Mucosa of gallbladder (tissue), 1 donor: ENCODE measurements around the gene DNM3. TPM values are rescaled to one million over a fixed set of nuclear protein-coding genes. Genes with fewer than 3 reads are reported as not detected.

ENCODE experiments used
- DNase-seq: peaks from one replicate; pipeline ENCODE4 v3.0.0-alpha.2; 2020; ENCODE audit warnings: low spot score
- total RNA-seq: library from RNA; stranded (reverse); gene quantifications from one replicate; pipeline ENCODE4 v1.2.1, GENCODE V29; 2021
- donor health status: DM: no; HTN: no; CAD: no.

Gene DNM3
- total RNA-seq, 1 donor from 2014 or later, result 2.8 TPM

- no peak for DNase-seq
These were observed 552.1 kb downstream of the DNM3 start for GRCh38 chr1:172393354-172393753.

GRCh38 chr1:172394141-172394751 lies 552.9 kb downstream of the DNM3 start:
- peak; percentile 16 for DNase-seq

GRCh38 chr1:172394811-172395210 lies 553.5 kb downstream of the DNM3 start:
- no peak for DNase-seq

- no peak for DNase-seq
These were observed 554.3 kb downstream of the DNM3 start for GRCh38 chr1:172395576-172395975.

GRCh38 chr1:172397221-172397620 lies 555.9 kb downstream of the DNM3 start:
- no peak for DNase-seq

- DNase-seq, result no peak
These were observed 556.3 kb downstream of the DNM3 start for GRCh38 chr1:172397633-172398032.

GRCh38 chr1:172398193-172398592 lies 556.9 kb downstream of the DNM3 start:
- DNase-seq, result no peak

- DNase-seq, result peak; percentile 58
These were observed 557.9 kb downstream of the DNM3 start for GRCh38 chr1:172398970-172399755.

GRCh38 chr1:172399756-172400721 lies 558.7 kb downstream of the DNM3 start:
- no peak for DNase-seq

- DNase-seq, result no peak
These were observed 559.4 kb downstream of the DNM3 start for GRCh38 chr1:172400722-172401105.

- DNase-seq, result no peak
These were observed 560.2 kb downstream of the DNM3 start for GRCh38 chr1:172401477-172401876.

GRCh38 chr1:172401892-172402291 lies 560.6 kb downstream of the DNM3 start:
- DNase-seq, result no peak

GRCh38 chr1:172402878-172403569 lies 561.7 kb downstream of the DNM3 start:
- DNase-seq, result no peak

GRCh38 chr1:172404121-172404520 lies 562.8 kb downstream of the DNM3 start:
- DNase-seq, result no peak

GRCh38 chr1:172405912-172406311 lies 564.6 kb downstream of the DNM3 start:
- no peak for DNase-seq

GRCh38 chr1:172406968-172407367 lies 565.7 kb downstream of the DNM3 start:
- DNase-seq, result no peak

GRCh38 chr1:172408958-172409357 lies 567.7 kb downstream of the DNM3 start:
- no peak for DNase-seq

- DNase-seq, result no peak
These were observed 568.7 kb downstream of the DNM3 start for GRCh38 chr1:172410027-172410426.

GRCh38 chr1:172411791-172412338 lies 570.6 kb downstream of the DNM3 start:
- no peak for DNase-seq

GRCh38 chr1:172414331-172414730 lies 573.0 kb downstream of the DNM3 start:
- DNase-seq, result no peak

- no peak for DNase-seq
These were observed 575.3 kb downstream of the DNM3 start for GRCh38 chr1:172416496-172417035.
